SK-N-MC (cell line): ENCODE data around the gene EPHX1.
"Not testable (repeated sequence)": the region's sequence is repeated elsewhere in the genome, so short reads cannot be mapped to it uniquely, and the experiment has no call there.

ENCODE experiments used
- DNase-seq: peaks from one replicate; pipeline ENCODE4 v3.0.0-alpha.2; 2011; ENCODE audit warnings: low read depth, low spot score
- H3K27ac ChIP-seq: fragments of 200-600 bp; sonication (generic); 2 replicates; pipeline ENCODE4 v1.5.1; 2016; ENCODE audit warnings: mixed run types
- H3K36me3 ChIP-seq: fragments of 200-600 bp; sonication (generic); 2 replicates; pipeline ENCODE4 v1.6.1; 2017; ENCODE audit warnings: antibody characterized with exemption, low read length, mixed read lengths; ENCODE audit not compliant: insufficient read depth
- H3K4me3 ChIP-seq: fragments of 200-600 bp; sonication (generic); 2 replicates; pipeline ENCODE4 v1.5.1; 2016
- H3K9ac ChIP-seq: fragments of 200-600 bp; sonication (generic); 2 replicates; pipeline ENCODE4 v1.8.0; 2017; ENCODE audit warnings: mixed run types, mixed read lengths; ENCODE audit not compliant: insufficient read length
- H3K9me3 ChIP-seq: fragments of 200-600 bp; sonication (generic); 2 replicates; pipeline ENCODE4 v1.6.1; 2017; ENCODE audit warnings: low read depth, mild to moderate bottlenecking, antibody characterized with exemption, low read length, moderate library complexity, mixed read lengths
- EZH2 ChIP-seq: fragments of 200-600 bp; sonication (generic); IDR thresholded peaks from one replicate; pipeline ENCODE4 v1.6.1; 2017; ENCODE audit warnings: antibody characterized with exemption
- FOXP2 ChIP-seq: optimal IDR thresholded peaks from 2 replicates; pipeline ENCODE3; 2011; ENCODE audit warnings: mild to moderate bottlenecking, moderate library complexity; ENCODE audit not compliant: insufficient read depth; ENCODE audit errors: extremely low read length, control extremely low read depth
- POLR2AphosphoS5 ChIP-seq: IDR thresholded peaks from 2 replicates; pipeline ENCODE4 v1.6.1; 2012; ENCODE audit warnings: mild to moderate bottlenecking, low read depth, low read length, borderline replicate concordance

The EPHX1 gene

DNA sequence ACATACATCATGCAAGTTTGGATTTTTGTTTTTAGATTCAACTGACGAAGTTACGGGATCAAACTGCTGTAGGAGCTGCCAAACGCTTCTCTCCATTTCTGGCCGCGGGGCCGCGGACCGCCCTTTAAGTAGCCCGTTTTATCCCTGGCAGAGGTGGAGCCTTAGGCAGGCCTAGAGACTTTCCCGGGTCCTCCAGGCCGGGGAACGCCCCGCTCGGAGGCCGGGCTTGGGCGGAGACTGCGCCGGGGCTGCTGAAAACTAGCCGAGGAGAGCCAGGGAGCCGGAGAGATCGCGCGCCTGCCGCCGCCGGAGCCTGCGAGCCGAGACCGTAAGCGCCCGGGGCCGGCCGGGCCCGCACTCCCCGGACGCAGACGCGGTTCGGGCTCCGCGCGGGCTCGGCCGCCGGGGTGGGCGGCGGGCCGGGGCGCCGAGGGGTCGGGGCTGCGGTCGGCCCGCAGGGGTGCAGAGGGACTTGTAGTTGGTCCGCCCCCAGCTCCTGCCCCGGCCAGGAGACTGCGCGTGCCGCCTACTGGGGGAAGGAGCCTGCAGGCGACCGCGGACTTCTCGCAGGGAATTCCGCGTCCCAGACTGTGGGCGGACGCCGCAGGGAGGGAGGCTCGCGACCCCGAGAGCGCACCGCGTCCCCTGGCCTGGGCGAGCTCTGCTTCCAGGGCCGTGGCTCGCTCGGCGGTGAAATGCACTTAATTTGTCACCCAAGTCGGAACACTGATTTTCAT, at the start of gene EPHX1:
Gene EPHX1, plus strand, starts transcription at position 283 of the 737 bp plus-strand sequence. CDS start 18,606 bp downstream, outside the sequence.
- H3K9ac ChIP-seq = peak within 1 kb of the TSS; percentile 54

DNA sequence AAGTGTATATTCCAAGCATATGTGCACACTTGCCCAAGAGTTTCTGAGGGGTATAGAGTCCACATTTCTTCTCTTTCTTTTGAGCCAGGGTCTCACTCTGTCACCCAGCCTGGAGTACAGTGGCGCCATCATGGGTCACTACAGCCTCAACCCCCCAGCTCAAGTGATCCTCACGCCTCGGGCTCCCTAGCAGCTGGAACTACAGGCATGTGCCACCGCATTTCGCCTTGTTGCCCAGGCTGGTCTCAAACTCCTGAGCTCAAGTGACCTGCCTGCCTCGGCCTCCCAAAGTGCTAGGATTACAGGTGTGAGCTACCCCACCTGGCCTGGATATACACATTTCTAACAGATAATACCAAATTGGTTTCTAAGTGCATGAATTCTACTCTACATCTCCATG, 49.4 kb upstream of the EPHX1 start:
- no peak for DNase-seq
- no peaks in the 10 kb centered on the region for H3K9me3 ChIP-seq
- no peak overlapping the region for H3K27ac ChIP-seq
- H3K9ac ChIP-seq = no peak overlapping the region
- TF ChIP-seq POLR2AphosphoS5 (no peak), FOXP2 (no peak), EZH2 (no peak)
- H3K4me3 ChIP-seq = no peak overlapping the region
- H3K36me3 ChIP-seq = no peaks in the 10 kb centered on the region

More for the DNA sequence above, at the start of gene EPHX1:
- DNase-seq = no peak
- no peaks in the 10 kb centered on the region for H3K36me3 ChIP-seq
- no peaks in the 10 kb centered on the region for H3K9me3 ChIP-seq
- no peak for TF ChIP-seq FOXP2
- peak; percentile 71; the same call in 1 of the 2 replicates for TF ChIP-seq POLR2AphosphoS5
- TF ChIP-seq EZH2 = no peak
- peak within 1 kb of the TSS; percentile 78 for H3K4me3 ChIP-seq
- no peak within 1 kb of the TSS for H3K27ac ChIP-seq

DNA sequence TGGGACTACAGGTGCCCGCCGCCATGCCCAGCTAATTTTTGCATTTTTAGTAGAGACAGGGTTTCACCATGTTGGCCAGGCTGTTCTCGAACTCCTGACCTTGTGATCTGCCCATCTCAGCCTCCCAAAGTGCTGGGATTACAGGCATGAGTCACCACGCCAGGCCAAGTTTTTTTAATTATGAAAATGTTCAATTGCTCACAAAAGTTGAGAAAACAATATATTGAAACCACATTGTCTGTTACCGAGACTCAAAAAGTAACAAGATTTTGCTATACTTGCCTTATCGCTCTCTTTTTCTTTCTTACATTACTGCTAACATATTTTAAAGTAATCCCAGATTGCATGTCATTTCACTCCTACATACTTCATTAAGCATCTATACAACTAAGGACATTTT, 48.5 kb upstream of the EPHX1 start:
- not testable (repeated sequence) for H3K9me3 ChIP-seq, H3K27ac ChIP-seq, H3K9ac ChIP-seq, H3K4me3 ChIP-seq, DNase-seq, H3K36me3 ChIP-seq

DNA sequence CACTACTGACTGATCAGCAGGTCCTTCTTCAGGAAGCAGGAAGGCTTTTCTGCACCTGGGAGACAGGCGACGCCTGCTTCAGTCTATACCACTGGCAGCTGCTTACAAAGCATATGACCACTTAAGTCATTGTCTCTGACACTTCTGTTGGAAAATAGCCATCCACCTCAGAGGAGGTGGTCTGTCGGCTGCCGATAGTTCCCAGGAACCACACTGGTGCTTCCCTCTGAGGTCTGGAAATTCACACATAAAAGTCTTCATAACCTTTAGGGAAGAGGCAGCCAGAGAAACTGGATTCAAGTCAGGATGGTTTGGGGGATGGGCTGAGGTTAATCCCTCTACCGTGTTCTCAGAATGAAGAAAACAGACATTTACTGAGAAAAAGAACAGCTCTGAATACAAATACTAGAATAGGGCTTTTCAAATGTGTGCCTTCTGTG, 47.9 kb upstream of the EPHX1 start:
- Histone ChIP-seq H3K9me3 (no peaks in the 10 kb centered on the region), H3K4me3 (no peak overlapping the region), H3K36me3 (no peaks in the 10 kb centered on the region), H3K9ac (no peak overlapping the region), H3K27ac (no peak overlapping the region)
- no peak for DNase-seq
- no peak for TF ChIP-seq EZH2
- no peak for TF ChIP-seq FOXP2
- no peak for TF ChIP-seq POLR2AphosphoS5

DNA sequence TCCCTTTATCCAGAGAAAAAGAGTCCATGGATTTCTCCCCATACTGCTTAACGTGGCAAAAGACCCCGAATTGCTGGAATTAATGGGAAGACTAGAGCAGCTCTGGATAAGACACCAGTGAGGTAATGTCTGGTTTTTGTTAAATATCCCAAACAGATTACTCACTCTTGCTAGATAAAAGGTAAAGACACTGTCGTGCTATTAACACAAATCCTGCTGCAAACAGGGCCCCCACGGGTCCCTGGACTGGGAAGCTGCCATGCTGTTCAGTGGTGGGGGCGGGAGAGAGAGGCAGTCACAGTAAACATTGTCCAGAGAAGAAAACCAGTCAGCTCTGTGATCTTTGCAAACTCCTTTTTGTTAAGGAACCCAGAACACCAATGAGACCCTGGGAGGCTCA, 47.5 kb upstream of the EPHX1 start:
- DNase-seq = no peak
- H3K4me3 ChIP-seq = no peak overlapping the region
- no peaks in the 10 kb centered on the region for H3K9me3 ChIP-seq
- no peak overlapping the region for H3K27ac ChIP-seq
- H3K9ac ChIP-seq = no peak overlapping the region
- no peaks in the 10 kb centered on the region for H3K36me3 ChIP-seq
- no peak for TF ChIP-seq POLR2AphosphoS5

DNA sequence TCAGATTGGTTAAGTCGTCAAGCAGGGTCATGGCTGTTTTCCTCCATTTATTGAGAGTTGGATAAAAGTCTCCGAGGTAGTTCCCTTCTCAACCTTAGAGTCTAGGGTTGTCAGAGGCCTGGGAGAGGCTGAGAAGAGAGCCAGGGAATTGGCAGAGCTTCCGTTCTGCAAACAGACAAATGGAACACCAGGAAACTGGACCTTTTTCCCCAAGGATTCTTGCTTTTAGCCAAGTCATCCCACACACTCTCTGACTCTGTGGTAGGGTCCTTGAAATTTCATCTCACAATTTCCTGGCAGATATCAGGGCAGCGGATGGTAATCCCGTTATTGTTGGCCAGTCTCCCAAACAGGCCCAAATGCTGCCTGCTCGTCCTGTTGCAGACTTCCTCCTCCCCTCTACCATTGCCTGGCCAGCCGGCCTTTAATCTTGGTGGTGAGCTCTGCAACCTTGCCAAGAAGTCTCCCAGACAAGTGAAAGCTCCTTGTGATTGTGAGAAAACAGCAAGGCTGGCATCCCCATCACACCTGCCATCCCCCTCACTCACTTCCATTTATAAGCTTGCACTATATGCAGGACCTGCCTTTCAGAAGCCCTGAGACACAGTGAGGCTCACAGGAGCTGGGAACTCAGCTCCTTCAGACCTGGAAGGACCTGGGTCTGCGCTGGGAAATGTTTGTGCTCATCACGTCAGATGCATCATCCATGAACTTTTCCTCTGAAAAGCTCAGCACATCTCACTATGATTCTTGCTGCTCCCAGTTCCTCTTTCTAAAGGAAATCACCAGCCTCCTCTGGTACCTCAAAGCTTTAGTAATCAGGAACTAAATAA, 46.0 kb upstream of the EPHX1 start:
- Histone ChIP-seq H3K9ac (no peak overlapping the region), H3K9me3 (no peaks in the 10 kb centered on the region), H3K36me3 (no peaks in the 10 kb centered on the region), H3K27ac (no peak overlapping the region), H3K4me3 (no peak overlapping the region)
- TF ChIP-seq POLR2AphosphoS5 (no peak), EZH2 (no peak), FOXP2 (no peak)
- DNase-seq = no peak

DNA sequence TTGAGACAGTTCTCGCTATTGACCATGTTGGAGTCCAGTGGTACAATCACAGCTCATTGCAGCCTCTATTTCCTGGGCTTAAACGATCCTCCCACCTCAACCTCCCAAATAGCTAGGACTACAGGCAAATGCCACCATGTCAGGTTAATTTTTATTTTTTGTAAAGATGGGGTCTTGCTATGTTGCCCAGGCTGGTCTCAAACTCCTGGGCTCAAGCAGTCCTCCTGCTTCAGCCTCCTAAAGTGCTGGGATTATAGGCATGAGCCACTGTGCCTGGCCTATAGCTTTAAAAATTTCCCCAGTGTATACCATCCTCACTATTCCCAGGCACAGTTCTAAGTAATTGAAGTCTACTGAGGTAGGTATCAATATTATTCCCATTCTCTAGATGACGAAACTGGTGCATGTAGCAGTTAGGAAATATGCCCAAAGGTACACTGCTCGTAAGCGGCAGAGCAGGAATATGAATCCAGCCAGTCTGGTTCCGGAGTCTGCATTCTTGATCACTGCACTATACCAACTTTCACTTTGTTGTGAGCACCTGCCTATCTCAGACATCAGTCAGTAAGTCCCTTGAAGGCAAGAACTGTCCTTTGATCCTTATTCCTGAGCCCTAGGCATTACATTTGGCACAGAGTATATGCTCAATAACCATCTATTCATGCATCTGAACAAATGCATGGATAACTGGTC, 43.8 kb upstream of the EPHX1 start:
- H3K36me3 ChIP-seq = no peaks in the 10 kb centered on the region
- H3K9me3 ChIP-seq = no peaks in the 10 kb centered on the region
- H3K27ac ChIP-seq = no peak overlapping the region
- no peak for DNase-seq
- no peak overlapping the region for H3K9ac ChIP-seq
- TF ChIP-seq FOXP2 (no peak), POLR2AphosphoS5 (no peak), EZH2 (no peak)
- H3K4me3 ChIP-seq = no peak overlapping the region

DNA sequence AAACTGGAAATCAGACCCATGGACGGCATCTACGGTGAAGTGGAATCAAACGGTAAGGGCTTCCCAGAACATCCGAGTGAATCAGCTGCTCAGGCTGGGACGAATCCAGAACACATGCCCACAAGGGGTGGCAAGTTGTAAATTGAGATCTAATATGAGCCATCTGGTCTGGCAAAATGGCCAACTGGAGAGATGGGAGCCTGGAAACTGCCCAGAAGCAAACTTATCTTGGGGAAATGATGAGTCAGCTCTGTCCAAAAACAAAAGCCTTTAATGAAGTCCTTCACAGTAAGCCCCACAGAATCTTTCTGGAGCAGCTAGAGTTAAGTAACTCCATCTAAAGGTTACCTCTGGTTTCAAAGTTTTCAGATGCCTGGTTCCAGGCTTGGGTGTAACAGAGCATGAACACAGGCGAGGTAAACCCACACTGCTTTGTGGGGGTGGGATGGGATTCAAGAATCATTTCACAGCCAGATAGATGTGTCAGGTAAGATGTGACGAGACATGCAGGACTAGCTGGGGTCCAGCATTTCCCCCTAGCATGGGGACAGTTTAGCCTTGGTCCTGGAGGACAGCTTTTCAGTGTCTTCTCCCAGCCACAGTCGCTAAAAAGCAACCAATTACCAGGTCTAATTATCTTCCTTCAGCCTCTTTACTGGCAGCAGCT, 42.8 kb upstream of the EPHX1 start:
- Histone ChIP-seq H3K9me3 (no peaks in the 10 kb centered on the region), H3K36me3 (no peaks in the 10 kb centered on the region), H3K9ac (no peak overlapping the region), H3K4me3 (no peak overlapping the region), H3K27ac (no peak overlapping the region)
- TF ChIP-seq POLR2AphosphoS5 = no peak
- no peak for TF ChIP-seq EZH2
- DNase-seq = no peak
